Kidney epithelial cell (primary cell): ENCODE data around the gene CTU2. TPM values are rescaled to one million over a fixed set of nuclear protein-coding genes. Genes with fewer than 3 reads are reported as not detected.

Source experiments
- DNase-seq: peaks from one replicate; pipeline ENCODE4 v3.0.0-alpha.2; 2010; ENCODE audit warnings: low read depth
- H3K27me3 ChIP-seq: 2 replicates; pipeline ENCODE4 v1.6.0; 2011; ENCODE audit warnings: low read length; ENCODE audit not compliant: control insufficient read depth, insufficient read depth
- H3K36me3 ChIP-seq: 2 replicates; pipeline ENCODE4 v1.5.1; 2011; ENCODE audit warnings: low read length; ENCODE audit not compliant: control insufficient read depth, insufficient read depth
- H3K4me3 ChIP-seq: 2 replicates; pipeline ENCODE4 v1.5.1; 2011; ENCODE audit warnings: low read depth, mild to moderate bottlenecking, control low read depth, low read length
- total RNA-seq: library from RNA; depleted of rRNA; stranded (reverse); fragments of >200 nt; gene quantifications from 2 replicates; pipeline ENCODE4 v1.2.3, GENCODE V29; 2015
- TF ChIP-seq, protein P1 (sequence below): IDR thresholded peaks from 2 replicates; pipeline ENCODE4 v1.5.1; 2011; ENCODE audit warnings: mild to moderate bottlenecking, moderate library complexity, low read length, control low read depth, inconsistent platforms; ENCODE audit not compliant: insufficient read depth, poor library complexity, severe bottlenecking

The CTU2 gene
- total RNA-seq, 1 donor from 2014 or later, result 12.8 TPM

- Histone ChIP-seq H3K27me3 (peaks cover 23% of the 10 kb centered on the region), H3K4me3 (no peak overlapping the region), H3K36me3 (no peaks in the 10 kb centered on the region)
- TF ChIP-seq, protein P1, sequence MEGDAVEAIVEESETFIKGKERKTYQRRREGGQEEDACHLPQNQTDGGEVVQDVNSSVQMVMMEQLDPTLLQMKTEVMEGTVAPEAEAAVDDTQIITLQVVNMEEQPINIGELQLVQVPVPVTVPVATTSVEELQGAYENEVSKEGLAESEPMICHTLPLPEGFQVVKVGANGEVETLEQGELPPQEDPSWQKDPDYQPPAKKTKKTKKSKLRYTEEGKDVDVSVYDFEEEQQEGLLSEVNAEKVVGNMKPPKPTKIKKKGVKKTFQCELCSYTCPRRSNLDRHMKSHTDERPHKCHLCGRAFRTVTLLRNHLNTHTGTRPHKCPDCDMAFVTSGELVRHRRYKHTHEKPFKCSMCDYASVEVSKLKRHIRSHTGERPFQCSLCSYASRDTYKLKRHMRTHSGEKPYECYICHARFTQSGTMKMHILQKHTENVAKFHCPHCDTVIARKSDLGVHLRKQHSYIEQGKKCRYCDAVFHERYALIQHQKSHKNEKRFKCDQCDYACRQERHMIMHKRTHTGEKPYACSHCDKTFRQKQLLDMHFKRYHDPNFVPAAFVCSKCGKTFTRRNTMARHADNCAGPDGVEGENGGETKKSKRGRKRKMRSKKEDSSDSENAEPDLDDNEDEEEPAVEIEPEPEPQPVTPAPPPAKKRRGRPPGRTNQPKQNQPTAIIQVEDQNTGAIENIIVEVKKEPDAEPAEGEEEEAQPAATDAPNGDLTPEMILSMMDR, result no peak
- no peak for DNase-seq
Observed at GRCh38 chr16:88692861-88693260, 13.4 kb upstream of the CTU2 start.

DNA sequence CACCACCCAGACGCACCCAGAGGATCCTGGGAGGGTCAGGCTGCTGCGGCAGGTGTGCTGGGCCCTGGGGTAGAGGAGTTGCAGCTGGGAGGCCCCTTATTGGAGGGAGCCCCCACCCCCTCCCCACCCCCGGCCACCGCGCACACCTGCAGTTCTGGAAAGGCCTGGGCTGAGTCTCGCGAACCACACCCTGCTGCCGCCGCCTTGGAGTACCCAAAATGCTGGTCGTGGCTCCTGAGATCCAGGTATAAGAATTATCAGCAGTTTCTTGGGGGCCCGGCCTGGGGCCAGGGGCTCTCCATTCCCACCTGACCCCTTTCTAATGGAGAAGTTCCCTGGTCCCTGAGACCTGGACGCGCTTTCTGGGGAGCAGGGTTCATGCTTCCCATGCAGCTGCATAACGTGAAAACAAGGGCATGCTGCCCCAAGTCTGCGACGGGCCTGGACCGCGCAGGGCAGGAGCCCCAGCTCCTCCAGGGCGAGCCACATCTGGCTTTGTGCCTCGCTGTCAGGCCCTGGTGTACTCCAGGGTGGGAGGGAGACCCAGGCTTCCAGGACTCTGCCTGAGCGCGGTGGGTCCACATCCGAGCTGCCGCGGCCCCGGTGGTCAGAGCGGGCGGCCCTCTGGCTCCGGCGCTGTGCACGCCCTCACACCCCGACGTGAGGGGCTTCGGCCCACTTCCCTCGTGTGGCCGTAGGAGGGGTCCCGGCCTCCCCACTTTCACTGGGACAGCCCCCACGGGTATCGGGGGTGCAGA lies 12.7 kb upstream of the CTU2 start:
- peaks cover 16% of the 10 kb centered on the region for H3K27me3 ChIP-seq
- no peak overlapping the region for H3K4me3 ChIP-seq
- TF ChIP-seq, protein P1, result no peak
- H3K36me3 ChIP-seq, result no peaks in the 10 kb centered on the region
- DNase-seq, result no peak

DNA sequence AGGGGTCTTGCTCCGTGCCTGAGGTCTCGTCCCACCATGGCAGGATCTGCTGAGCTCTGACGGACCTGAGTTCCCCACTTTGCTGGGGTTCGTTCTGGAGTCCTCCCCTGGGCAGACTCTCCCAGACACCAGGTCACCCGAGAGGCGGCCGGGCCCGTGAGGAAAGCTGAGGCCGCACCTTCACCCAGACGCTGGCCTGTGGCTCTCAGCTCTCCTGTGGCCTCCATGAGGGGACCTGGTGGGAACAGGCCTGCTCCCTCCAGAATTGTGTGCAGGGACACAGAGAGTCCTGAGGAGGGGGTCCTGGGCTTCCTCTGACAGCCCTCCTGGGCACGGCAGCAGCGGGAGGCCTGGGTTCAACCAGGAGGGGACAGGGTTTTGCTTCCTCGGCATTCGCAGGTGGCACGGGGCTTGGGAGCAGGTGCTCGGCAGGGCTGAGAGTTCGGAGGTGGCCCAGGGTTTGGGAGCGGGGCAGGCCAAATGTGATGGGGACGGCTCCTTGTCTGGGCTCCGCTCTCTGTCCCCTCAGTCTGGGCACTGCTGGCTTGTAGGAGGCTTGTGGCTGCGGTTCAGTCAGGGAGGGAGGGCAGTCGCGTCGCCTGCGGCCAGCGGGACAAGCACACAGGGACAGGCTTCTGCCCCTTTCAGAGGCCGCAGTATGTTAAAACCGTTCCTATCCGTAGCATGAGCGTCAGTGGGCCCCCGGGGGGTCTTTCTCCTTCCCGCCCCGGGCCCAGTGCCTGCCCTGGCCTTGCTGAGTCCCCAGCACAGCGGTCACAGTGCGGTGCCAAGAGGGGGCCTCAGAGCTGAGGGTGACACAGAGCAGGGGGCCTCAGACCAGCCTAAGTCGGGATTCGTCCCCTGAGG lies 11.8 kb upstream of the CTU2 start:
- H3K4me3 ChIP-seq, result no peak overlapping the region
- no peaks in the 10 kb centered on the region for H3K36me3 ChIP-seq
- no peak for DNase-seq
- peaks cover 10% of the 10 kb centered on the region for H3K27me3 ChIP-seq
- TF ChIP-seq, protein P1, result no peak

GRCh38 chr16:88695218-88695617 lies 11.1 kb upstream of the CTU2 start:
- TF ChIP-seq, protein P1, result no peak
- Histone ChIP-seq H3K4me3 (no peak overlapping the region), H3K27me3 (peaks cover 6% of the 10 kb centered on the region), H3K36me3 (no peaks in the 10 kb centered on the region)
- DNase-seq, result no peak

GRCh38 chr16:88695753-88696152 lies 10.6 kb upstream of the CTU2 start:
- H3K4me3 ChIP-seq, result no peak overlapping the region
- TF ChIP-seq, protein P1, result no peak
- peaks cover 3% of the 10 kb centered on the region for H3K27me3 ChIP-seq
- no peak for DNase-seq
- H3K36me3 ChIP-seq, result no peaks in the 10 kb centered on the region

- no peak for DNase-seq
- Histone ChIP-seq H3K4me3 (no peak overlapping the region), H3K36me3 (no peaks in the 10 kb centered on the region), H3K27me3 (peaks cover 2% of the 10 kb centered on the region)
- TF ChIP-seq, protein P1, result no peak
Observed at GRCh38 chr16:88696441-88696840, 9.9 kb upstream of the CTU2 start.
